Loucy (cell line): ENCODE data around the gene DCTN2.

Source experiments
- H2AFZ ChIP-seq: fragments of 200-600 bp; sonication (generic); 2 replicates; pipeline ENCODE4 v1.6.0; 2016; ENCODE audit warnings: antibody characterized with exemption, mild to moderate bottlenecking, low read length, moderate library complexity
- H3F3A ChIP-seq: fragments of 200-600 bp; 2 replicates; pipeline ENCODE4 v1.6.0; 2016; ENCODE audit warnings: antibody characterized with exemption, low read depth, mild to moderate bottlenecking
- H3K27me3 ChIP-seq: fragments of 200-600 bp; sonication (generic); 2 replicates; pipeline ENCODE4 v1.6.1; 2014; ENCODE audit warnings: low read length, mild to moderate bottlenecking; ENCODE audit not compliant: insufficient read depth, poor library complexity, severe bottlenecking
- H3K36me3 ChIP-seq: fragments of 200-600 bp; sonication (generic); 2 replicates; pipeline ENCODE4 v1.6.1; 2016; ENCODE audit warnings: low read length; ENCODE audit not compliant: insufficient read depth
- H3K4me1 ChIP-seq: fragments of 200-600 bp; sonication (generic); 2 replicates; pipeline ENCODE4 v1.5.1; 2014; ENCODE audit warnings: low read length, mild to moderate bottlenecking; ENCODE audit not compliant: insufficient read depth, poor library complexity, severe bottlenecking
- H3K4me2 ChIP-seq: fragments of 200-600 bp; sonication (generic); 2 replicates; pipeline ENCODE4 v1.6.0; 2014; ENCODE audit warnings: antibody characterized with exemption, low read length, low read depth, mild to moderate bottlenecking; ENCODE audit not compliant: poor library complexity, severe bottlenecking
- H3K4me3 ChIP-seq: fragments of 200-600 bp; sonication (generic); 2 replicates; pipeline ENCODE4 v1.5.1; 2014; ENCODE audit warnings: low read length, mild to moderate bottlenecking, mixed read lengths; ENCODE audit not compliant: poor library complexity, severe bottlenecking
- H3K79me2 ChIP-seq: fragments of 200-600 bp; sonication (generic); 2 replicates; pipeline ENCODE4 v1.6.1; 2014; ENCODE audit warnings: low read length; ENCODE audit not compliant: insufficient read depth
- H3K9ac ChIP-seq: fragments of 200-600 bp; sonication (generic); 2 replicates; pipeline ENCODE4 v1.6.0; 2014; ENCODE audit warnings: mild to moderate bottlenecking, low read depth, low read length, moderate library complexity; ENCODE audit not compliant: poor library complexity, severe bottlenecking
- H3K9me2 ChIP-seq: fragments of 200-600 bp; sonication (generic); replicated peaks from 2 replicates; pipeline ENCODE4 v1.6.1; 2016; ENCODE audit warnings: low read depth, low read length, mixed read lengths
- H3K9me3 ChIP-seq: fragments of 200-600 bp; sonication (generic); 2 replicates; pipeline ENCODE4 v1.6.1; 2014; ENCODE audit warnings: mild to moderate bottlenecking, antibody characterized with exemption, low read length, low read depth; ENCODE audit not compliant: insufficient read depth
- H4K20me1 ChIP-seq: fragments of 200-600 bp; sonication (generic); 2 replicates; pipeline ENCODE4 v1.6.0; 2014; ENCODE audit warnings: antibody characterized with exemption, low read length, mild to moderate bottlenecking; ENCODE audit not compliant: insufficient read depth, poor library complexity, severe bottlenecking
- EZH2phosphoT487 ChIP-seq: fragments of 200-600 bp; IDR thresholded peaks from 2 replicates; pipeline ENCODE4 v1.6.1; 2018; ENCODE audit warnings: antibody characterized with exemption, mild to moderate bottlenecking, moderate library complexity, borderline replicate concordance
- TF ChIP-seq, protein P1 (sequence below): fragments of 200-600 bp; sonication (generic); conservative IDR thresholded peaks from 2 replicates; pipeline ENCODE4 v1.5.1; 2014; ENCODE audit warnings: mild to moderate bottlenecking, antibody characterized with exemption, low read length

The DCTN2 gene

GRCh38 chr12:57500213-57500612 is 46.8 kb downstream of the DCTN2 start:
- H3K4me2 ChIP-seq, result no peak overlapping the region
- H4K20me1 ChIP-seq, result peaks cover 4% of the 10 kb centered on the region

DNA sequence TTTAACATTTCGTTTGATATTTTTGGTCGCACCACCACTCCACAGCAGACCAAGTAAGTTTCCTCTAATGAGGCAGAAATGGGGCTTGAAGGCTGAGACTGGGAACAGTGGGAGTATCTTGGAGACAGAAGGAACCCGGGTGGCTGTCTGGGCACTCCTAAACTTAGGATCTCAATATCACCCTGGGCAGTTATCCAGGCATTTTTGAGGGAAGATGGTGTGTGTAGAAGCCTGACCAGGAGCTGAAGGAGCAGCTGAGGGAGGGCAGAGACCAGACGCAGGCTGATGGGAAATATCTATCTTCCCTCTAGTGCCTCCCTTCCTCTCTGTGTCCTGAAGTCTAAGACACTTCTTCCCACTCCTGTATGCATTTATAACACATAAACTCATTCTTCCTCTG is 48.4 kb downstream of the DCTN2 start:
- TF ChIP-seq, protein P1, sequence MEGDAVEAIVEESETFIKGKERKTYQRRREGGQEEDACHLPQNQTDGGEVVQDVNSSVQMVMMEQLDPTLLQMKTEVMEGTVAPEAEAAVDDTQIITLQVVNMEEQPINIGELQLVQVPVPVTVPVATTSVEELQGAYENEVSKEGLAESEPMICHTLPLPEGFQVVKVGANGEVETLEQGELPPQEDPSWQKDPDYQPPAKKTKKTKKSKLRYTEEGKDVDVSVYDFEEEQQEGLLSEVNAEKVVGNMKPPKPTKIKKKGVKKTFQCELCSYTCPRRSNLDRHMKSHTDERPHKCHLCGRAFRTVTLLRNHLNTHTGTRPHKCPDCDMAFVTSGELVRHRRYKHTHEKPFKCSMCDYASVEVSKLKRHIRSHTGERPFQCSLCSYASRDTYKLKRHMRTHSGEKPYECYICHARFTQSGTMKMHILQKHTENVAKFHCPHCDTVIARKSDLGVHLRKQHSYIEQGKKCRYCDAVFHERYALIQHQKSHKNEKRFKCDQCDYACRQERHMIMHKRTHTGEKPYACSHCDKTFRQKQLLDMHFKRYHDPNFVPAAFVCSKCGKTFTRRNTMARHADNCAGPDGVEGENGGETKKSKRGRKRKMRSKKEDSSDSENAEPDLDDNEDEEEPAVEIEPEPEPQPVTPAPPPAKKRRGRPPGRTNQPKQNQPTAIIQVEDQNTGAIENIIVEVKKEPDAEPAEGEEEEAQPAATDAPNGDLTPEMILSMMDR, result no peak
- TF ChIP-seq EZH2phosphoT487, result no peak
- Histone ChIP-seq H3K27me3 (no peaks in the 10 kb centered on the region), H2AFZ (no peak overlapping the region), H3K4me2 (no peak overlapping the region), H3K79me2 (no peaks in the 10 kb centered on the region), H3K9me2 (no peaks in the 10 kb centered on the region), H3K36me3 (peaks cover 52% of the 10 kb centered on the region; the same call in 1 of the 2 replicates), H3K4me3 (no peak overlapping the region), H4K20me1 (peaks cover 4% of the 10 kb centered on the region), H3K9ac (no peak overlapping the region), H3F3A (no peaks in the 10 kb centered on the region), H3K9me3 (no peaks in the 10 kb centered on the region), H3K4me1 (no peaks in the 10 kb centered on the region)

More at GRCh38 chr12:57500213-57500612, 46.8 kb downstream of the DCTN2 start:
- Histone ChIP-seq H3K4me3 (no peak overlapping the region), H3K9me3 (no peaks in the 10 kb centered on the region), H3K79me2 (no peaks in the 10 kb centered on the region), H3K9me2 (no peaks in the 10 kb centered on the region), H3F3A (no peaks in the 10 kb centered on the region), H3K36me3 (peaks cover 67% of the 10 kb centered on the region; the same call in 1 of the 2 replicates), H3K27me3 (no peaks in the 10 kb centered on the region), H3K9ac (no peak overlapping the region), H3K4me1 (no peaks in the 10 kb centered on the region), H2AFZ (no peak overlapping the region)
- TF ChIP-seq EZH2phosphoT487, result no peak
- TF ChIP-seq, protein P1, result no peak

GRCh38 chr12:57498132-57498502 is 48.9 kb downstream of the DCTN2 start:
- peaks cover 4% of the 10 kb centered on the region for H4K20me1 ChIP-seq
- TF ChIP-seq, protein P1, result no peak
- TF ChIP-seq EZH2phosphoT487, result no peak
- no peak overlapping the region for H2AFZ ChIP-seq
- no peaks in the 10 kb centered on the region for H3K4me1 ChIP-seq
- no peak overlapping the region for H3K4me2 ChIP-seq
- no peaks in the 10 kb centered on the region for H3K27me3 ChIP-seq
- H3K9me3 ChIP-seq, result no peaks in the 10 kb centered on the region
- H3K36me3 ChIP-seq, result peaks cover 52% of the 10 kb centered on the region; the same call in 1 of the 2 replicates
- no peak overlapping the region for H3K9ac ChIP-seq
- no peaks in the 10 kb centered on the region for H3K9me2 ChIP-seq
- no peak overlapping the region for H3K4me3 ChIP-seq
- no peaks in the 10 kb centered on the region for H3F3A ChIP-seq
- no peaks in the 10 kb centered on the region for H3K79me2 ChIP-seq
